Body of pancreas (tissue), 4 donors: ENCODE data around the gene PDGFA. TPM values are rescaled to one million over a fixed set of nuclear protein-coding genes. Genes with fewer than 3 reads are reported as not detected.

Experiments
- ATAC-seq: fragments of 150-250 bp; one replicate; pipeline ENCODE4 v1.9.1; 2016
- DNase-seq, 4 donors: peaks; one replicate each; pipeline ENCODE4 v3.0.0-alpha.2; 2019
- H3K27ac ChIP-seq, 4 donors: fragments of 200-600 bp; sonication (generic); 1 replicate in 3 of 4; 2 replicates in 1 of 4; pipeline versions ENCODE4 v1.5.1 to v1.6.1; 2016 to 2019; ENCODE audit warnings: mild to moderate bottlenecking in 1 of 4, mixed read lengths in 1 of 4, moderate library complexity in 1 of 4
- H3K27me3 ChIP-seq, 2 donors: fragments of 200-600 bp; sonication (generic); one replicate each; pipeline ENCODE4 v1.6.0; 2016; ENCODE audit warnings: mild to moderate bottlenecking in 1 of 2
- H3K36me3 ChIP-seq, 2 donors: fragments of 200-600 bp; sonication (generic); replicated peaks in 1 of 2; 2 replicates each; pipeline ENCODE4 v1.5.1; 2016; ENCODE audit warnings: low read depth in 2 of 2; ENCODE audit not compliant: insufficient read depth in 1 of 2
- H3K4me1 ChIP-seq: fragments of 200-600 bp; sonication (generic); one replicate; pipeline ENCODE4 v1.6.0; 2016
- H3K4me3 ChIP-seq, 2 donors: fragments of 200-600 bp; sonication (generic); 1 replicate in 1 of 2; 2 replicates in 1 of 2; pipeline ENCODE4 v1.5.1; 2016 to 2019
- H3K9me3 ChIP-seq, 3 donors: fragments of 200-600 bp; sonication (generic); 1 replicate in 2 of 3; 2 replicates in 1 of 3; pipeline ENCODE4 v1.5.1; 2016
- POLR2A ChIP-seq, 3 donors: fragments of 450-650 bp; IDR thresholded peaks; one replicate each; pipeline ENCODE4 v1.6.1; 2016; ENCODE audit warnings: antibody characterized with exemption in 3 of 3, mild to moderate bottlenecking in 2 of 3
- WGBS, 2 donors: methylation state at CpG; one replicate each; pipeline ENCODE4 v1.1.5; 2017; 5-methylcytosine and 5-hydroxymethylcytosine counted together
- intact Hi-C: fragments of 100-400 bp; cut with DNase I; formaldehyde crosslinking; loops from one replicate; pipeline ENCODE4 v1.15.1; 2023
- total RNA-seq, 2 donors: library from RNA; depleted of rRNA; stranded (reverse); fragments of >200 nt; gene quantifications; one replicate each; pipeline ENCODE4 v1.1.0, GENCODE V29; 2016
- TF ChIP-seq, protein P1 (sequence below), 7 experiments: fragments of 450-650 bp in 4 of 7; fragments of 200-600 bp in 3 of 7; sonication (generic) in 3 of 7; IDR thresholded peaks; one replicate each; pipeline ENCODE4 v1.5.1; 2016 to 2019; ENCODE audit warnings: antibody characterized with exemption in 7 of 7

Gene PDGFA
- total RNA-seq, 2 donors from 2014 or later: 58.6 to 59.3 TPM

DNA sequence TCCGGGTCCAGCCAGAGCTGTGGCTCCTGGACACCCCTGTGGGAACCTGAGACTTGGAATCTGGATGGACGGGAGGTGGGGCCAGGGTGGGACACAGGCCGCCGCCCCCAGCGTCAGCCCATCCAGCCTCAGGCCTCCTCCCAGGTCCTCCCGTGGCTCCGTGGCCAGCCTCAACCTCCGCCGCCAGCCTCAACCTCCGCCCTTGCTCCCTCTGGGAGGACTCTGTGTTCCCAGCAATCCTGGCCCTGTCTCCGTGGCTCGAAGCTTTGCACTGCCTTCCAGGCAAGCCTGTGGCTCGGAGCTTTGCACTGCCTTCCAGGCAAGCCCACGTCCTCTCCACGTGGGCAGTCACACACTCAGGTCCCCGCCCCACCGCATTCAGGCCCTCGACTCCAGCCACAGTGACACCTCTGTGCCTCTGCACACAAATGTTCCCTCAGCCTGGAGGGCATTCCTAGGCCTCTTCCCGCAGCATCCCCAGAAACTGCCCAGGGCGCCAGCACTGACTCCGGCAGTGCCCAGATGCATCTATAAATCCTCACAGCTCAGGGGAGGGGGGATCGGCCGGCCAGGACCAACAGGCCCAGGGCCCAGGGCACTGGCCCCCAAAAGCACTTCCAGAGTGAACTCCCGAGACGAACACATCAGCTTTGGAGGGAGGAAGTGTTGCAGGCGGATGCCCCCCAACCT lies 44.7 kb upstream of the PDGFA start:
- Histone ChIP-seq H3K4me3 (no peak overlapping the region), H3K9me3 (no peaks in the 10 kb centered on the region), H3K4me1 (peaks cover 28% of the 10 kb centered on the region), H3K36me3 (no peaks in the 10 kb centered on the region), H3K27me3 (no peaks in the 10 kb centered on the region), H3K27ac (no peak overlapping the region)
- intact Hi-C loops: no loop called here
- ATAC-seq (no peak), DNase-seq (no peak)
- WGBS, 2 donors: 88 to 92% methylated on average over 14 to 25 of the region's 26 CpGs
- no peak for TF ChIP-seq POLR2A (IDR thresholded peaks at IDR 0.05)
- TF ChIP-seq, protein P1, sequence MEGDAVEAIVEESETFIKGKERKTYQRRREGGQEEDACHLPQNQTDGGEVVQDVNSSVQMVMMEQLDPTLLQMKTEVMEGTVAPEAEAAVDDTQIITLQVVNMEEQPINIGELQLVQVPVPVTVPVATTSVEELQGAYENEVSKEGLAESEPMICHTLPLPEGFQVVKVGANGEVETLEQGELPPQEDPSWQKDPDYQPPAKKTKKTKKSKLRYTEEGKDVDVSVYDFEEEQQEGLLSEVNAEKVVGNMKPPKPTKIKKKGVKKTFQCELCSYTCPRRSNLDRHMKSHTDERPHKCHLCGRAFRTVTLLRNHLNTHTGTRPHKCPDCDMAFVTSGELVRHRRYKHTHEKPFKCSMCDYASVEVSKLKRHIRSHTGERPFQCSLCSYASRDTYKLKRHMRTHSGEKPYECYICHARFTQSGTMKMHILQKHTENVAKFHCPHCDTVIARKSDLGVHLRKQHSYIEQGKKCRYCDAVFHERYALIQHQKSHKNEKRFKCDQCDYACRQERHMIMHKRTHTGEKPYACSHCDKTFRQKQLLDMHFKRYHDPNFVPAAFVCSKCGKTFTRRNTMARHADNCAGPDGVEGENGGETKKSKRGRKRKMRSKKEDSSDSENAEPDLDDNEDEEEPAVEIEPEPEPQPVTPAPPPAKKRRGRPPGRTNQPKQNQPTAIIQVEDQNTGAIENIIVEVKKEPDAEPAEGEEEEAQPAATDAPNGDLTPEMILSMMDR (IDR thresholded peaks at IDR 0.05): no peak

DNA sequence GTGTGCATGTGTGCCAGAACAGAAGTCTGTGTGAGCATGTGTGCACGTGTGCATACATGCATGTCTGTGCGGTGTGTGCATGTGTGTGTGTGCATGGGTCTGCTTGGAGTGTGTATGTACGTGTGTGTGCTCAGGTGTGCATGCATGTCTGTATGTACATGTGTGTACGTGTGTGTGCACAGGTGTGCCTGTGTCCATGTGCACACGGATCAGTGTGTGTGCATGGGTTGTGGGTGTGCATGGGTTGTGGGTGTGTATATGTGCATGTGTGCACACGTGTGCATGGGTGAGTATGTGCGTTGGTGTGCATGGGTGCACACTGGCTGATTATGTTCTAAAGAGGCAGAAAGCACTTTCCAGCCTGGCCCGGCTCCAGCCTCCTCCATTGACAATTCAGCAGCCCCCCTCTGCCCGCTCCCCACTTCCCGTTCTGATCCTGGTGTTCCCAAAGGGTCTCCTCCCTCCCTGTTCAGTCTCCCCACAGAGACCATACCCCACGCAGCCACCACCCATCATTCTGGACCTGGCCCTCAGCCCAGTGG lies 44.1 kb upstream of the PDGFA start:
- Histone ChIP-seq H3K27me3 (no peaks in the 10 kb centered on the region), H3K4me1 (peaks cover 28% of the 10 kb centered on the region), H3K9me3 (no peaks in the 10 kb centered on the region), H3K36me3 (no peaks in the 10 kb centered on the region), H3K27ac (no peak overlapping the region), H3K4me3 (no peak overlapping the region)
- intact Hi-C loops: no loop called here
- DNase-seq: no peak
- no peak for TF ChIP-seq POLR2A (IDR thresholded peaks at IDR 0.05)
- TF ChIP-seq, protein P1 (IDR thresholded peaks at IDR 0.05): no peak
- WGBS, 2 donors: 82 to 87% methylated on average over 10 to 11 of the region's 11 CpGs
- no peak for ATAC-seq

DNA sequence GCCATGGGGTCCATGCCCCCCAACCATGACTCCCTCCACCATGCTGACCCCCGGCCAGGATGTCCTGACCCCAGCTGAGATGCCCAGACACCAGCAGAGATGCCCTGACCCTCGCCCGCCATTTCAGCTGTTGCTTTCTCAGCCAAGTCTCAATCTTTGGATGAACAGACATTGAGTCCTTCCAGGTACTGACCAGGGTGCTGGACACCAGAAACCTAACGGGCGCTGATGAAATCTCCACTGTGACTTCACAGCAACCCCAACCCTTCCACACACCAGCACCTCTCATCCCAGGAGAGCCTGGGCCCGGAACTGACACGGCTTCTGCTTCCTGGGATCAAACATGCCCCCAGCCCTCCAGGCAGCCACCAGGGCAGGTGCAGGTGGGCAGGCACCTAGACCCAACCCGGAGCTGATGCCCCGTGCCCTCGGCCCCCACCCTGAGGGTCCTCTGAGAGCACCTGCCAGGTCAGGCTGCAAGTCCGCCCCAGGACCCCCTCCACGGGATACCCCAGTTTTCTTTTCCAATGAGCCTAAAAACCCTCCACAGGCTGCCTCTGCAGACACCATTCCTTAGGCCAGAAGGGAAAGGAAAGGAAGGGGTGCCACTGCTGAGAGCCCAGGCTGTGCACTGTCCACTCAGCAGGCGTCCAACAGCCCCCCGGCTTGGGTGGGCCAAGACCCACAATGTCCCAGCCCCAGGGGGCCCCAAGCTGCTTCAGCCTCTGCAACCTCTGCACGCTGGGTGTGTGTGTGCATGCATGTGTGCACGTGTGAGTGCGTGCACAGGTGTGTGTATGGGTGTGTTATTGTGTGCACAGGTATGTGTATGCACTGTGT lies 43.4 kb upstream of the PDGFA start:
- Histone ChIP-seq H3K27ac (peak overlapping the region in 2 of 4 donors; percentile 78 to 82), H3K4me1 (peaks cover 28% of the 10 kb centered on the region), H3K36me3 (no peaks in the 10 kb centered on the region), H3K27me3 (no peaks in the 10 kb centered on the region), H3K9me3 (no peaks in the 10 kb centered on the region), H3K4me3 (no peak overlapping the region)
- 86 to 92% methylated on average over 12 to 17 of the region's 17 CpGs for WGBS, 2 donors
- TF ChIP-seq, protein P1 (IDR thresholded peaks at IDR 0.05): no peak
- no peak for TF ChIP-seq POLR2A (IDR thresholded peaks at IDR 0.05)
- intact Hi-C loops: no loop called here
- ATAC-seq (no peak), DNase-seq (no peak)

DNA sequence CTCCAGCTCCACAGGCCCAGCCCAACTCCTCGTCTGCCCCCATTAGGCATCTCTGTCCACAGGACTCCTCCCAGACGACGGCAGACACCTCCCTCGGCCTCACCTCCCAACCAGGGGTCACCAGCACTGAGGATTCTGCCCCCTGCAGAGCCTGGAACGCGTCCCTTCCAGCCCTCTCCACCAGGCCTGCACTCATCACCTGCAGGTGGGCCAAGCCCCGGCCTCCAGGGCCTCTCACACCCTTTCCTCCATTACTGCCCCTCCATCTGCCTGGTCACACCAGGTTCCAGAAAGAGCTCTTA lies 42.7 kb upstream of the PDGFA start:
- H3K27ac ChIP-seq: peak overlapping the region; percentile 65 to 83 (median 80)
- WGBS, 2 donors: 59 to 64% methylated on average over 7 of the region's 7 CpGs
- peaks cover 28% of the 10 kb centered on the region for H3K4me1 ChIP-seq
- H3K4me3 ChIP-seq: no peak overlapping the region
- no peaks in the 10 kb centered on the region for H3K9me3 ChIP-seq
- DNase-seq (no peak), ATAC-seq (no peak)
- intact Hi-C loops: no loop called here
- TF ChIP-seq POLR2A (IDR thresholded peaks at IDR 0.05): no peak
- TF ChIP-seq, protein P1 (IDR thresholded peaks at IDR 0.05): no peak
- H3K27me3 ChIP-seq: no peaks in the 10 kb centered on the region
- H3K36me3 ChIP-seq: no peaks in the 10 kb centered on the region
